Measurements from ENCODE around the gene ZNF619.

- TF ChIP-seq POLR2A (IDR thresholded peaks at IDR 0.05; ENCODE audit: low read length) (no peak), GATA1 (IDR thresholded peaks at IDR 0.05; ENCODE audit: low read depth, low read length) (no peak)
Measured at GRCh38 chr3:40455328-40455727, 21.6 kb upstream of the ZNF619 start.
